ELF-1 (cell line): ENCODE results near the gene OSBP2.
A peak's percentile ranks its signal among the peaks of the same experiment; 100 is the strongest.

ENCODE experiments used
- DNase-seq: peaks from one replicate; pipeline ENCODE4 v3.0.0-alpha.2; 2016; ENCODE audit warnings: low read depth, low spot score

Gene OSBP2

GRCh38 chr22:30806391-30806861, 111.8 kb downstream of the OSBP2 start:
- peak; percentile 42 for DNase-seq

GRCh38 chr22:30809086-30809485, 114.4 kb downstream of the OSBP2 start:
- no peak for DNase-seq

GRCh38 chr22:30810105-30810504, 115.4 kb downstream of the OSBP2 start:
- no peak for DNase-seq

GRCh38 chr22:30813936-30814335, 119.3 kb downstream of the OSBP2 start:
- no peak for DNase-seq

- DNase-seq = peak; percentile 16
These were observed 121.7 kb downstream of the OSBP2 start for GRCh38 chr22:30816413-30816812.

- no peak for DNase-seq
These were observed 126.7 kb downstream of the OSBP2 start for GRCh38 chr22:30821381-30821780.

GRCh38 chr22:30821863-30822215, 127.2 kb downstream of the OSBP2 start:
- no peak for DNase-seq

- peak; percentile 30 for DNase-seq
These were observed 127.7 kb downstream of the OSBP2 start for GRCh38 chr22:30822216-30823014.

GRCh38 chr22:30823015-30823370, 128.3 kb downstream of the OSBP2 start:
- DNase-seq = peak; percentile 35

- DNase-seq = no peak
These were observed 129.4 kb downstream of the OSBP2 start for GRCh38 chr22:30824096-30824495.

GRCh38 chr22:30824711-30825110, 130.0 kb downstream of the OSBP2 start:
- DNase-seq = no peak

GRCh38 chr22:30825711-30826505, 131.2 kb downstream of the OSBP2 start:
- DNase-seq = no peak

- no peak for DNase-seq
These were observed 132.1 kb downstream of the OSBP2 start for GRCh38 chr22:30826670-30827355.

- DNase-seq = no peak
These were observed 133.0 kb downstream of the OSBP2 start for GRCh38 chr22:30827646-30828045.

GRCh38 chr22:30828187-30829155, 133.8 kb downstream of the OSBP2 start:
- no peak for DNase-seq

GRCh38 chr22:30829901-30830550, 135.4 kb downstream of the OSBP2 start:
- DNase-seq = no peak

- DNase-seq = peak; percentile 14
These were observed 136.2 kb downstream of the OSBP2 start for GRCh38 chr22:30830907-30831306.

GRCh38 chr22:30832407-30832987, 137.8 kb downstream of the OSBP2 start:
- DNase-seq = no peak

- no peak for DNase-seq
These were observed 138.6 kb downstream of the OSBP2 start for GRCh38 chr22:30833322-30833721.

- DNase-seq = no peak
These were observed 142.9 kb downstream of the OSBP2 start for GRCh38 chr22:30837531-30837930.
